22Rv1 (cell line): ENCODE results near the gene LOXL1.
"Not testable (repeated sequence)": the region's sequence is repeated elsewhere in the genome, so short reads cannot be mapped to it uniquely, and the experiment has no call there.

Source experiments
- H3K27ac ChIP-seq: fragments of 450-650 bp; 2 replicates; pipeline ENCODE4 v1.5.1; 2017
- ZFX ChIP-seq: fragments of 450-650 bp; IDR thresholded peaks from 2 replicates; pipeline ENCODE4 v1.6.1; 2017; ENCODE audit warnings: antibody characterized with exemption, borderline replicate concordance
- TF ChIP-seq, protein P1 (sequence below): fragments of 450-650 bp; IDR thresholded peaks from 2 replicates; pipeline ENCODE4 v1.5.1; 2017; ENCODE audit warnings: mild to moderate bottlenecking

Gene LOXL1

DNA sequence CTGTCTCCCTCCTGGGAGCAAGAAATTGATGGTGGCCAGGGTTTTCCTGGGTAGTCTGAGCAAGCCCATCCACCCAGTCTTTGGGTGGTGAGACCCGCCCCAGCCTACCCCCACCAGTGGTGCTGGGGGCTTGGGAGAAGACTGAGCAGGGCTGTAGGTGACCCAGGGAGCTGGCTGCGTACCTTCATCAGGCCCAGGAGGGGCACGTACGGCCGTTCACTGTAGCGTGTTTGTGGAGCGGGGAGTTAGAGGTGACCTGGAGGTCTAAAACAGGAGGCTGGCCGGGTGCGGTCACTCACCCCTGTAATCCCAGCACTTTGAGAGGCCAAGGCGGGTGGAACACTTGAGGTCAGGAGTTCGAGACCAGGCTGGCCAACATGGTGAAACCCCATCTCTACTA lies 11.5 kb downstream of the LOXL1 start:
- H3K27ac ChIP-seq, result no peak overlapping the region
- TF ChIP-seq ZFX, result no peak

DNA sequence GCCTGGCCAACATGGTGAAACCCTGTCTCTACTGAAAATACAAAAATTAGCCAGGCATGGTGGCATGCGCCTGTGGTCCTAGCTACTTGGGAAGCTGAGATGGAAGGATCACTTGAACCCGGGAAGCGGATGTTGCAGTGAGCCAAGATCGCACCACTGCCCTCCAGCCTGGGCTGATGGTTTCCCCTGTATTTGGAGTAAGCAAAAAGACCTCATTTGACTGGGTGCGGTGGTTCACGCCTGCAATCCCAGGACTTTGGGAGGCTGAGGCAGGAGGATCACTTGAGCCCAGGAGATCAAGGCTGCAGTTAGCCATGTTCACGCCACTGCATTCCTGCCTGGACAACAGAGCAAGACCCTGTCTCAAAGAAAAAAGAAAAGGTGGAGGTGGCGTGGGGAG lies 12.3 kb downstream of the LOXL1 start:
- not testable (repeated sequence) for H3K27ac ChIP-seq

DNA sequence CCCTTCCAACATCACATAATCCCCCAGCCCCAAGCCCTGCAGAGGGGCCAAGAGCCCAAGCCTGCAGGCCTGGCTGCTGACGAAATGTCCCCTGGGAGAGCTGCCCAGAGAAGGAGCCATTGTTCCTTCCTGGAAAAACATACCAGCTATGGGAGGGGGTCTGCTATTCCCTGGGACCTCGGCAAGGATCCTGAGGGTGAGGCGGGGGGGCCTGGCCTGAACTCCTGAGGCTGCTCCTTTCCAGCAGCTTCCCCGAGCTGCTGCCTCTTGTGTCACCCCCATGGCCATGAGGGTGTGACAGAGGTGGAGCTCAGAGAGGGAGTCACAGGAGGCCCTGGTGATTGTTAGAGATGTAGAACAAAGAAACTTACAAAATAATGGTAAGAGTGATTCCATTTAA lies 12.9 kb downstream of the LOXL1 start:
- TF ChIP-seq, protein P1, sequence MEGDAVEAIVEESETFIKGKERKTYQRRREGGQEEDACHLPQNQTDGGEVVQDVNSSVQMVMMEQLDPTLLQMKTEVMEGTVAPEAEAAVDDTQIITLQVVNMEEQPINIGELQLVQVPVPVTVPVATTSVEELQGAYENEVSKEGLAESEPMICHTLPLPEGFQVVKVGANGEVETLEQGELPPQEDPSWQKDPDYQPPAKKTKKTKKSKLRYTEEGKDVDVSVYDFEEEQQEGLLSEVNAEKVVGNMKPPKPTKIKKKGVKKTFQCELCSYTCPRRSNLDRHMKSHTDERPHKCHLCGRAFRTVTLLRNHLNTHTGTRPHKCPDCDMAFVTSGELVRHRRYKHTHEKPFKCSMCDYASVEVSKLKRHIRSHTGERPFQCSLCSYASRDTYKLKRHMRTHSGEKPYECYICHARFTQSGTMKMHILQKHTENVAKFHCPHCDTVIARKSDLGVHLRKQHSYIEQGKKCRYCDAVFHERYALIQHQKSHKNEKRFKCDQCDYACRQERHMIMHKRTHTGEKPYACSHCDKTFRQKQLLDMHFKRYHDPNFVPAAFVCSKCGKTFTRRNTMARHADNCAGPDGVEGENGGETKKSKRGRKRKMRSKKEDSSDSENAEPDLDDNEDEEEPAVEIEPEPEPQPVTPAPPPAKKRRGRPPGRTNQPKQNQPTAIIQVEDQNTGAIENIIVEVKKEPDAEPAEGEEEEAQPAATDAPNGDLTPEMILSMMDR, result no peak
- no peak for TF ChIP-seq ZFX
- no peak overlapping the region for H3K27ac ChIP-seq

DNA sequence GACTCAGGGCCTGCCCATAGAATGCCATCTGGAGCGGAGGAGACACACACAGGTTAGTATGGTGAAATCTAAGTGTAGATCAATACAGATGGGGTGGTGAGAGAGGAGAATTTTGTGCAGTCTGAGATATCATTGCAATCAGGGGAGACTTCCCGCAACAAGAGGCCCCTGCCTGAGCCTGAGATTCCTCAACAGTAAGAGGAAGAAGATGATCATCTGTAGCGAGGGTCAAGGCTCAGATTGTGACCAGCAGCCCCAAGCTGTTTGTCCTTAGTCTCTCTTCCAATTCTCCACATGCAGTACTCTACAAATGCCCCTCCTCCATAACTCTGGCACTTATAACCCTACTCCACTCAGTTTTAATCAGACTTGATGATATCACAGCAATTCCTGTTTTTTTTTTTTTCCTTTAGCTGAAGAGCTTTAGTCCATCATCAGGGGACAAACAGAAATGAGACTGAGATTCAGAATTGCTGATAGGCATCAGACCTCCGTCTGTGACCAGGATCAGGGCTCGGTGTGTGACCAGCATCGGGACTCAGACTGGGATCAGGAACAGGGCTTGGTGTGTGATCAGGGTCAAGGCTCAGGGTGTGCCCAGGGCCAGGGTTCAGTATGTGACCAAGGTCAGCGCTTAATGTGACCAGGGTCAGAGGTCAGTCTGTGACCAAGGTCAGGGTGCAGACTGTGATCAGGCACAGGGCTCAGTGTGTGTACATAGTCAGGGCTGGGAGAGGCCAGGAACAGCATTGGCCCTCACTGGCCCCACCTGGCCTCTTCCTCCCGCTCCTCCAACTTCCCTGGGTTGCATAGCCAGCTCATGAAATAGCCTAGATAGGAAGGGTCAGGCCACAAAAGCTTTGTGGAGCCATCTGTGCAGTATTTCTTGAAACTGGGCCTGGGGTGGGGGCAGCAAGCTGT lies 14.1 kb downstream of the LOXL1 start:
- no peak overlapping the region for H3K27ac ChIP-seq

DNA sequence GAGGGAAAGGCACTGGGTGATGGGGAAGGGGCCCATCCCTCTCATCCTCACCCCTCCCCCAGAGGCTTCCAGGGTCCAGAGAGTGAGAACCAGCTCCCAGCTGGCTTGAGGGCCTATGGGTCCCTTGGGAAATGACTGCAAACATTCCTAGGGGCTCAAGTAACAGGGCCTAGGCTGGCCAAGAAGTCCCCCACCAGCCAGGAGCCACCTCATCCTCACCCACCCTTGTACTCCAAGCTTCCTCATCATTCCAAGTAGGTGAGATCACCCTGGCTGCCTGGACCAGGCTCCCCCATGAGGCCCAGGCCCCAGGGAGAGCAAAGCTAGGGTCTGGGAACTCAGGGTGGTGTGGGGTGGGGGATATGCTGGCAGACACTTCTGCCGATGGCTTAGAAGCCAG lies 14.8 kb downstream of the LOXL1 start:
- no peak for TF ChIP-seq ZFX
- TF ChIP-seq, protein P1, result no peak
- no peak overlapping the region for H3K27ac ChIP-seq

More for the DNA sequence above, 14.1 kb downstream of the LOXL1 start:
- TF ChIP-seq, protein P1, result no peak
- TF ChIP-seq ZFX, result no peak

DNA sequence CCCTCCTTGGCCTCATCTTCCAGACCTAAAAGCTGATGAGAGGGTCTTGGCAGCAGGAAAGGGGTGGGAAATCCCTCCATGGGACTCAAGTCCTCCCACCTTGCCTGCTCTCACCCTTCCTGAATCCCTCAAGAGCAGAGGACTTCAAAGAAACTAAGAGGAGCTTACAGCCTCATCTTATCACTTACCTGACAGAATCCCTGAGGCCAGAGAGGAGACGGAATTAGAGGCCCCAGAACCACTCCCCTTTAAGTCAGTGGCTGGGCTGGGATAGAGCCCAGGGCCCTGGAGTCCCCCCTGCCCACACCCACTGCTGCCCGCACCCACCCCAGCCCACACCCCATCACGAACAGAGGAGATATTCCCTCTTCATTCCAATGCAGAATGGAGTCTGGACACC lies 15.2 kb downstream of the LOXL1 start:
- TF ChIP-seq, protein P1, result no peak
- TF ChIP-seq ZFX, result no peak
- no peak overlapping the region for H3K27ac ChIP-seq

DNA sequence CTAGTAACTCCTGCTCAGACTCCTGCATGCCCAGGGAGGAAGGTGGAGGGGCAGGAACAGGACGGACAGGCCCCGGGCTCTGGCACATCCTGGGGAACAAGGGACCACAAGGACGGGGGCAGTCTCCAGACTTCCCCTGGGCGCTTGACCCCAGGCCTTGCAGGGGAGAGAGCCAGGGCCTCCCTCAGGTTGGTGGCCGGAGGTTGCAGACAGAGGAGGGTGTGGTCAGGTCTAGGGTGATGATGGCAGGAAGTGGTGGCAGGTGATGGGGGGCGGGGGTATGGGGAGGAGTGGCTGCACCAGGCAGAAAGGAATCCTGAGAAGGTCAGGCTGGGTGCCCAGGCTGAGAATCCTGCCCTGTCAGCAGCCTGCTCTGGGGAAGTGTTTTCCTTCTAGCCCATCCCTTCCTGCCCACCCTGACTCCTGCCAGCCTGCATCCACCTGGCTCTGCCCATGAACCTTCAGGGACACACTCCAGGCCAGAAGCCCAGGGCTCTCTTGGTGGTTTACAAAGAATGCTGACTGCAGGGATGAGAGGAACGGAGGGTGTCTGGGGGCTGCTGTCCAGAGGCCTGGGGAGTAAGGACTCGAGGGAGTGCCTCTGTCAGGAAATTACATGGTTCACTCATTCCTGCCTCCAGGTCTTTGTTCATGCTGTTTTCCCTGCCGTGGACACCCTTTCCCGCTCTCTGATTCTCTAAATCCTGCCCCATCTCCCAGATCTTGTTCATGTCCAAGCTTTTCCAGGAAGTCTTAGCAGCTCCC lies 15.8 kb downstream of the LOXL1 start:
- no peak for TF ChIP-seq ZFX
- TF ChIP-seq, protein P1, result no peak
- no peak overlapping the region for H3K27ac ChIP-seq

DNA sequence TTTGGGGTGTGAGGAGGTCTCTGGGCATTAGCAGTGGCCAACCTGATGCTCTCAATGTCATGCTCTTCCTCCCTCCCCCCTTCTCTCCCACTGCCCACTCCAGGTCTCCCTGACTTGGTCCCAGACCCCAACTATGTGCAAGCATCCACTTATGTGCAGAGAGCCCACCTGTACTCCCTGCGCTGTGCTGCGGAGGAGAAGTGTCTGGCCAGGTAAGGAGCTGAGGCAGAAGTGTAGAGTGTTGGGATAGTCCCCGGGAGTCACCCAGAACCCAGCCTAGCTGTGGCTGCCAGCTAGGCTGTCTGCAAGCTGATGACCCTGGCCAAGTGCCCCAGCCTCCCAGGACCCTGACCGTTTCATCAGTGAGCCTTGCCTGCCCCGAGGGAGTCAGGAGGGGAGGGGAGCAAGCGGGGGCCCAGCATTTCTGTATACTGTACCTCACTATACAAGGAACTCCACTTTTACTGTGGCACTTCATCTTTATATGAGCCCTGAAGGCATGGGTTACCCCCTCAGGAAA lies 16.5 kb downstream of the LOXL1 start:
- no peak overlapping the region for H3K27ac ChIP-seq
- TF ChIP-seq ZFX, result no peak
- TF ChIP-seq, protein P1, result no peak
